HL-60 (cell line): ENCODE data around the gene CCDC197.

Experiments used
- GABPA ChIP-seq: IDR thresholded peaks from 2 replicates; pipeline ENCODE4 v1.6.1; 2012; ENCODE audit warnings: low read depth
- TF ChIP-seq, protein P1 (sequence below): IDR thresholded peaks from one replicate; pipeline ENCODE4 v1.5.1; 2011; ENCODE audit warnings: low read length, control low read depth, inconsistent platforms; ENCODE audit not compliant: insufficient read depth

DNA sequence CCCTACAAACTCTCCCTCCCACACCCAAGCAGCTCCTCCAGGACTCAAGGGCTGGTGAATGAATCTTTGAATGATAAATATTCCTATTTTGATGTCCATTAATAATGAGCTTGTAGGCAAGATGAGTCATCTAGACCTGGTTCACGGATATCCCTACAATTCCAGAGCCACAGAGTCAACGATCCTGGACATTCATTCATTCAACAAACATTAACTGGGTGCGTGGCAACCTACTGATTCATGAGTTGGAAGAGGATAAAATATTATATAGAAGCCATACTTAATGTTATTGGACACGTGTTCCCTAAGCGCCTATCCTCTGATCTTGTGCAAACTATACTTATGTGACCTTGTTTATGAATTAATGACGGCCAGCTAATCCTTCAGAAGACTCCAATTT lies 28.6 kb downstream of the CCDC197 start:
- TF ChIP-seq, protein P1, sequence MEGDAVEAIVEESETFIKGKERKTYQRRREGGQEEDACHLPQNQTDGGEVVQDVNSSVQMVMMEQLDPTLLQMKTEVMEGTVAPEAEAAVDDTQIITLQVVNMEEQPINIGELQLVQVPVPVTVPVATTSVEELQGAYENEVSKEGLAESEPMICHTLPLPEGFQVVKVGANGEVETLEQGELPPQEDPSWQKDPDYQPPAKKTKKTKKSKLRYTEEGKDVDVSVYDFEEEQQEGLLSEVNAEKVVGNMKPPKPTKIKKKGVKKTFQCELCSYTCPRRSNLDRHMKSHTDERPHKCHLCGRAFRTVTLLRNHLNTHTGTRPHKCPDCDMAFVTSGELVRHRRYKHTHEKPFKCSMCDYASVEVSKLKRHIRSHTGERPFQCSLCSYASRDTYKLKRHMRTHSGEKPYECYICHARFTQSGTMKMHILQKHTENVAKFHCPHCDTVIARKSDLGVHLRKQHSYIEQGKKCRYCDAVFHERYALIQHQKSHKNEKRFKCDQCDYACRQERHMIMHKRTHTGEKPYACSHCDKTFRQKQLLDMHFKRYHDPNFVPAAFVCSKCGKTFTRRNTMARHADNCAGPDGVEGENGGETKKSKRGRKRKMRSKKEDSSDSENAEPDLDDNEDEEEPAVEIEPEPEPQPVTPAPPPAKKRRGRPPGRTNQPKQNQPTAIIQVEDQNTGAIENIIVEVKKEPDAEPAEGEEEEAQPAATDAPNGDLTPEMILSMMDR: no peak
- no peak for TF ChIP-seq GABPA
